Fibroblast of pulmonary artery (primary cell): Measurements from ENCODE around the gene ME1.

ENCODE experiments used
- DNase-seq: peaks from one replicate; pipeline ENCODE4 v3.0.0-alpha.2; 2010; ENCODE audit warnings: low read depth
- H3K4me3 ChIP-seq: replicated peaks from 2 replicates; pipeline ENCODE4 v1.5.1; 2011; ENCODE audit warnings: low read depth, mild to moderate bottlenecking, control low read depth, low read length, moderate library complexity
- CTCF ChIP-seq: IDR thresholded peaks from 2 replicates; pipeline ENCODE4 v1.5.1; 2011; ENCODE audit warnings: mild to moderate bottlenecking, control low read depth, low read length, inconsistent platforms; ENCODE audit errors: missing control alignments

ME1 gene

GRCh38 chr6:83333500-83333899, 97.4 kb downstream of the ME1 start:
- TF ChIP-seq CTCF = no peak
- DNase-seq = no peak
- H3K4me3 ChIP-seq = no peak overlapping the region

DNA sequence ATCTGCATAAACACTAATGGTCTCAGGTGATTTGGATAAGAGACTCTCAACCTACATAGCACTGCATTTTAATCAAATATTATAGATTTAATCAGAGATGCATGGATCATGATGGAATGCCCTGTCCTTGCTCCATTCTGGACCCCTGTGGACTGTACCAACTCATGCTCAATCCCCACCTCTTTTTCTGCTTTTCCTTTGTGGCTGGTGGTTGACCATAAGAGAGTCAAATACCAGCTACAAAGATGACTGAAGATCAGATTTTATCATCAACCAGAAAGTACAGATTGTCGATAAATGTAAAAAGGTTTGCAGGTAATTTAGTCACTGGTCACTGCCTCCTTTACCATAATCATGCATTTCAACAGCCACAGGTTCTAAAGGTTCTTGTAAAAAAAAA, 116.2 kb downstream of the ME1 start:
- no peak for TF ChIP-seq CTCF
- no peak for DNase-seq
- no peak overlapping the region for H3K4me3 ChIP-seq

DNA sequence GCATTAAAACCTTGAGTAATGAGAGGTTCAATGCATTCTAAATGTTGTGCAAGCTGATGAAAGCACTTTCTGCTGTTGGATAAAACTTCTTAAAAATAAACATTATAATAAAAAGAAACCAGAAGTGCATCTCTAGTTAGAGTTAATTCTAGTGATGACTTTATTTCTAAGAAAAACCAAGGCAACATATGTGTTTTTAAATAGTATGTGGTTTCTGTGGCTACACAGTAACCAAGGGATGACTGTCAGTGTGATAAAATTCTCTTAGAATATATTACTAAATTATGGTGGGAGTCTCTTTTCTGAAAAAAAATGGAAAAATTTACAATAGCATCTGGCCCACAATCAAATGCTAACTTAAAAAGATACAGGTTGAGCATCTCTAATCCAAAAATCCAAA, 117.0 kb downstream of the ME1 start:
- TF ChIP-seq CTCF = no peak
- no peak overlapping the region for H3K4me3 ChIP-seq
- DNase-seq = no peak

- no peak for TF ChIP-seq CTCF
- DNase-seq = peak; percentile 28
- no peak overlapping the region for H3K4me3 ChIP-seq
These were observed 119.6 kb downstream of the ME1 start for GRCh38 chr6:83311231-83311630.

- no peak for TF ChIP-seq CTCF
- DNase-seq = no peak
These were observed 120.8 kb downstream of the ME1 start for GRCh38 chr6:83310046-83310445.

GRCh38 chr6:83309344-83309743, 121.5 kb downstream of the ME1 start:
- no peak overlapping the region for H3K4me3 ChIP-seq
- peak; percentile 47 for DNase-seq
- no peak for TF ChIP-seq CTCF

More at GRCh38 chr6:83310046-83310445, 120.8 kb downstream of the ME1 start:
- no peak overlapping the region for H3K4me3 ChIP-seq

GRCh38 chr6:83308833-83309232, 122.0 kb downstream of the ME1 start:
- DNase-seq = no peak
- no peak for TF ChIP-seq CTCF

More at GRCh38 chr6:83308833-83309232, 122.0 kb downstream of the ME1 start:
- no peak overlapping the region for H3K4me3 ChIP-seq
